Measurements from ENCODE around the gene AMMECR1. TPM values are rescaled to one million over a fixed set of nuclear protein-coding genes. Genes with fewer than 3 reads are reported as not detected.

Gene AMMECR1
- total RNA-seq, 4 donors from 2014 or later, result 7.4 to 10.0 (median 8.2) TPM

DNA sequence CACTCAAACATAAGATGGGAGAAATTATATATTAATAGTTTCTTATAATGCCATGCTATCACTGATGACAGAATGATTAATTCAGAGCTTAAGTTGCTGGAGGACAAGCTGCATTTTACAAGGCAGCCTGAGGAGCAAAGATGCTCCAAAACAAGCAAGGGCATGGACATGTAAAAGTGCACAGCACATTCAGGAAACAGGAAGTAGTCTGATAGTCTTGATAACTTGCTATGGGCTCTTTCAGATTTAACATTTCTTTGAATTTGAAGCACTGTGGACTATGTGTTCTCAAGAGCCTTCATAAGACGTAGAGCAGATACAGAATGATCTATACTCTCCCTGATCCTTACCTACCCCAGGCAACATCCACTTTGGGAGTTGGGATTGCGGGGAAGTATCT, 50.0 kb downstream of the AMMECR1 start:
- Histone ChIP-seq H3K4me3 (no peak overlapping the region), H3K4me1 (no peaks in the 10 kb centered on the region), H3K27ac (no peak overlapping the region)

DNA sequence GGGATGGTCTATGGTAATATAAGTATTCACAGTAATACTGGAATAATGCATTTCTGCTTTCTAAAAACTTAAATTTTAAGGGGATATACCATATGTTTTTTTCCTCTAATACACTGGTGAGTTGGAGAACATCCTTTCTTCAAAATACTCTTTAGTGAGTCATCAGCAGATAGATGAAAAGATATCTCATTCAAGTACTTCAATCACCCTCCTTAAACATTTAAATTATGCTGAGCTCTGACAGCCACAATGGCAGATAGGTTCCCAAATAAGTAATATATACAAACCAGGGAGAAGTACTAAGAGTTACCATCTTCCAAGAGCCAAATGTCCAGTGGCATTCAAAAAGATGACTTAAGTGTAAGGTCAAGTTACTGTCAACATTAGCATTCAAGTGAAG, 52.2 kb downstream of the AMMECR1 start:
- H3K4me3 ChIP-seq, result no peak overlapping the region
- no peak overlapping the region for H3K27ac ChIP-seq
- TF ChIP-seq POLR2A (IDR thresholded peaks at IDR 0.05), result no peak
- TF ChIP-seq, protein P1, sequence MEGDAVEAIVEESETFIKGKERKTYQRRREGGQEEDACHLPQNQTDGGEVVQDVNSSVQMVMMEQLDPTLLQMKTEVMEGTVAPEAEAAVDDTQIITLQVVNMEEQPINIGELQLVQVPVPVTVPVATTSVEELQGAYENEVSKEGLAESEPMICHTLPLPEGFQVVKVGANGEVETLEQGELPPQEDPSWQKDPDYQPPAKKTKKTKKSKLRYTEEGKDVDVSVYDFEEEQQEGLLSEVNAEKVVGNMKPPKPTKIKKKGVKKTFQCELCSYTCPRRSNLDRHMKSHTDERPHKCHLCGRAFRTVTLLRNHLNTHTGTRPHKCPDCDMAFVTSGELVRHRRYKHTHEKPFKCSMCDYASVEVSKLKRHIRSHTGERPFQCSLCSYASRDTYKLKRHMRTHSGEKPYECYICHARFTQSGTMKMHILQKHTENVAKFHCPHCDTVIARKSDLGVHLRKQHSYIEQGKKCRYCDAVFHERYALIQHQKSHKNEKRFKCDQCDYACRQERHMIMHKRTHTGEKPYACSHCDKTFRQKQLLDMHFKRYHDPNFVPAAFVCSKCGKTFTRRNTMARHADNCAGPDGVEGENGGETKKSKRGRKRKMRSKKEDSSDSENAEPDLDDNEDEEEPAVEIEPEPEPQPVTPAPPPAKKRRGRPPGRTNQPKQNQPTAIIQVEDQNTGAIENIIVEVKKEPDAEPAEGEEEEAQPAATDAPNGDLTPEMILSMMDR (IDR thresholded peaks at IDR 0.05), result no peak
- H3K9me3 ChIP-seq, result no peaks in the 10 kb centered on the region
- DNase-seq, result no peak
- no peaks in the 10 kb centered on the region for H3K36me3 ChIP-seq
- no peaks in the 10 kb centered on the region for H3K27me3 ChIP-seq
- no peaks in the 10 kb centered on the region for H3K4me1 ChIP-seq

More for the DNA sequence above, 50.0 kb downstream of the AMMECR1 start:
- Histone ChIP-seq H3K9me3 (no peaks in the 10 kb centered on the region), H3K36me3 (no peaks in the 10 kb centered on the region), H3K27me3 (no peaks in the 10 kb centered on the region)
- no peak for DNase-seq
- no peak for TF ChIP-seq POLR2A (IDR thresholded peaks at IDR 0.05)
- TF ChIP-seq, protein P1 (IDR thresholded peaks at IDR 0.05), result no peak

DNA sequence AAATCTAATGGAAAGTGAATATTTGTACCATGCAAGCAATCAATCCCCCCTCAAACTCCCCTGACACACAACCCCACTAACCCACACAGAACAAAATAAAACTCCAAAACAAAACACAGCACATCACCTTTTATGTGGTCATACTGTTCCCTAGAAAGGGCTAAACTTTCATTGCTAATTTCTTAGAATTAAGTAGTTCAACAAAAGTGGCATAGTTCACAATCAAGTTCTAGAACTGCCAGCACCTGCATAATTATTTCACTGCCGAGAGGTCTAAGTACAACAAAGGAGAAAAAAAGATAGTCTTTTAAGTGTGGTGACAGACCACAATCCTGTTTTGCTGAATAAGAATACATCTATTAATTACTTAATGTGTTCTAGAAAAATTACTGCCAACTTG, 58.8 kb downstream of the AMMECR1 start:
- no peaks in the 10 kb centered on the region for H3K4me1 ChIP-seq
- H3K27me3 ChIP-seq, result no peaks in the 10 kb centered on the region
- no peaks in the 10 kb centered on the region for H3K9me3 ChIP-seq
- no peak overlapping the region for H3K27ac ChIP-seq
- no peaks in the 10 kb centered on the region for H3K36me3 ChIP-seq
- no peak for TF ChIP-seq POLR2A (IDR thresholded peaks at IDR 0.05)
- TF ChIP-seq, protein P1 (IDR thresholded peaks at IDR 0.05), result no peak
- DNase-seq, result no peak
- no peak overlapping the region for H3K4me3 ChIP-seq

DNA sequence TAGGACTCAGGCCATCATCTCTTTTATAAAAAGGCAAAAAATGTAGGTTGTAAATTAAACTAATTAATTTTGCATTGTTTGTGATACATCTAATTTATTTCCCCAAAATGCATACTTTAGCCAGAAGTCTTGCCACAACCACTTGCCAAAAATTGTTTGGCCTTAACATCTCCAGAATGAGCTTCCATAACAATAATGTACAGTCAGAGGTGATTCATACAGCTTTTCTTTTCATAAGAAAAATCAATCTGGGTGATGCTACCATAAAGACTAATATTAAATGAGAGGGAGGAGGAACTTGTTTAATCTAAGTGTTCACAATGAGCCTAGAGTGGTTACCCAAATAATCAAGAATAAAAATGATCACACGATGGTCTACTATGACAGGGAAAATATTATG, 59.3 kb downstream of the AMMECR1 start:
- H3K36me3 ChIP-seq, result no peaks in the 10 kb centered on the region
- H3K27me3 ChIP-seq, result no peaks in the 10 kb centered on the region
- no peaks in the 10 kb centered on the region for H3K9me3 ChIP-seq
- no peak for DNase-seq
- H3K4me3 ChIP-seq, result no peak overlapping the region
- H3K27ac ChIP-seq, result no peak overlapping the region
- H3K4me1 ChIP-seq, result no peaks in the 10 kb centered on the region
- TF ChIP-seq, protein P1 (IDR thresholded peaks at IDR 0.05), result no peak
- no peak for TF ChIP-seq POLR2A (IDR thresholded peaks at IDR 0.05)

DNA sequence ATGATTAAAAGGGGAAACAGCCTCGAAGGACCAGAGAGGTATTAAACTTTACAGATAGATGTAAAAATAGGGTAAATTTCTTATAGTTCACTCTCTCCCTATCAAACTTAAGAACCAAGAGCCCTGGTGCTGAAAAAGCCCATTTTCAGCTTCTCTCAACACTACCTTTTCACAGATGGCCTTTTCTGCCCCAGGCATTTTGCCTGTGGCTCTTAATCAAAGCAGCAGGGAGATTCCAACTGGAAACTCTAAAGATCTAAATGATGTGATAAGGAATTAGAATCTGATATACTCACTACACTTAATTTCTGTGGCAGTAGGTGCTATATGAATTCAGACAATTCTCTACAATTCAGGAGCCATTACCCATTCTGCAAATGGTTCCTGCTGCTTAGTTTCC, 60.0 kb downstream of the AMMECR1 start:
- Histone ChIP-seq H3K4me3 (no peak overlapping the region), H3K36me3 (no peaks in the 10 kb centered on the region), H3K9me3 (no peaks in the 10 kb centered on the region), H3K27me3 (no peaks in the 10 kb centered on the region), H3K4me1 (no peaks in the 10 kb centered on the region), H3K27ac (no peak overlapping the region)
- no peak for DNase-seq
- no peak for TF ChIP-seq POLR2A (IDR thresholded peaks at IDR 0.05)
- TF ChIP-seq, protein P1 (IDR thresholded peaks at IDR 0.05), result no peak

DNA sequence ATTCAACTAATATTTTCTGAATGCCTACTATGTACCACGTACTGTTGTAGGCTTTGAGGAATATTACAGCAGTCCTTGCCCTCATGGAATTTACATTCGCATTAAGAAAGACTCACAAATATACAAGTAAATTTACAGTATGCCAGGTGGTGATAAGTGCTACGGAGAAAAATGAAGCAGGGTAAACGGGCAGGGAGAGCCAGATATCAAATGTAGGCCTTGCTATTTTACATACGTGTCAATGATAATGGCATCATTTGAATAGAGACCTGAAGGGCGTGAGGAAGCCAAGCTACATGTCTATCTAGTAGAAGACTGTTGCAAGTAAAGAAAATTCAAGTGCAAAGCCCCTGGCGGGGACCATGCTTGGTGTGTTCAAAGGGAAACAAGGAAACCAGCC, 65.2 kb downstream of the AMMECR1 start:
- TF ChIP-seq POLR2A (IDR thresholded peaks at IDR 0.05), result no peak
- TF ChIP-seq, protein P1 (IDR thresholded peaks at IDR 0.05), result no peak
- DNase-seq, result no peak
- Histone ChIP-seq H3K27ac (no peak overlapping the region), H3K9me3 (no peaks in the 10 kb centered on the region), H3K27me3 (no peaks in the 10 kb centered on the region), H3K4me1 (no peaks in the 10 kb centered on the region), H3K36me3 (no peaks in the 10 kb centered on the region), H3K4me3 (no peak overlapping the region)
